ENCODE measurements around the gene LSMEM2. TPM values are rescaled to one million over a fixed set of nuclear protein-coding genes. Genes with fewer than 3 reads are reported as not detected.

LSMEM2 gene
- total and polyA plus RNA-seq, 9 of the 15 experiments (the other 6 are each of a cell fraction or from before 2014, with no cell fraction given), result not detected

- no peak for TF ChIP-seq MGA (IDR thresholded peaks at IDR 0.05)
- no peak for TF ChIP-seq ZNF444 (CRISPR knock-in tag; IDR thresholded peaks at IDR 0.05)
- TF ChIP-seq, protein P1, sequence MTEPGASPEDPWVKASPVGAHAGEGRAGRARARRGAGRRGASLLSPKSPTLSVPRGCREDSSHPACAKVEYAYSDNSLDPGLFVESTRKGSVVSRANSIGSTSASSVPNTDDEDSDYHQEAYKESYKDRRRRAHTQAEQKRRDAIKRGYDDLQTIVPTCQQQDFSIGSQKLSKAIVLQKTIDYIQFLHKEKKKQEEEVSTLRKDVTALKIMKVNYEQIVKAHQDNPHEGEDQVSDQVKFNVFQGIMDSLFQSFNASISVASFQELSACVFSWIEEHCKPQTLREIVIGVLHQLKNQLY (CRISPR knock-in tag; conservative IDR thresholded peaks at IDR 0.05), result no peak
- no peak for TF ChIP-seq RCOR1 (IDR thresholded peaks at IDR 0.05; ENCODE audit: borderline replicate concordance in 1 of 2, low read depth in 2 of 2, low read length in 2 of 2)
- no peak for TF ChIP-seq FOXK2 (conservative IDR thresholded peaks at IDR 0.05 in 1 of 2, IDR thresholded peaks at IDR 0.05 in 1 of 2; ENCODE audit: low read depth in 2 of 2)
- no peak for TF ChIP-seq CBFA2T2 (conservative IDR thresholded peaks at IDR 0.05)
Observed at GRCh38 chr3:50261505-50261904, 17.4 kb upstream of the LSMEM2 start (continued).
